ENCODE data around the gene DBNDD2.

GRCh38 chr20:45368221-45368980 lies 39.7 kb upstream of the DBNDD2 start:
- TF ChIP-seq CTCF (IDR thresholded peaks at IDR 0.05) = no peak
- no peak for TF ChIP-seq POLR2A (IDR thresholded peaks at IDR 0.05)
